GM23338 (cell line): Measurements from ENCODE around the gene NT5M. TPM values are rescaled to one million over a fixed set of nuclear protein-coding genes. Genes with fewer than 3 reads are reported as not detected.

Source experiments
- CREB1 ChIP-seq: fragments of 250-450 bp; sonication (Bioruptor Pico); IDR thresholded peaks from 2 replicates; pipeline ENCODE4 v1.5.0; 2020; ENCODE audit warnings: low read depth, mild to moderate bottlenecking, moderate library complexity
- CTCF ChIP-seq, 2 experiments: fragments of 200-600 bp in 1 of 2; sonication (generic) in 1 of 2; conservative IDR thresholded peaks; 2 replicates each; pipeline versions ENCODE4 v1.5.1 to v1.6.1; 2016 to 2017; ENCODE audit warnings: antibody characterized with exemption in 2 of 2, low read depth in 2 of 2, mild to moderate bottlenecking in 2 of 2, moderate library complexity in 1 of 2
- ETS1 ChIP-seq: IDR thresholded peaks from 2 replicates; pipeline ENCODE4 v1.6.1; 2016; ENCODE audit warnings: antibody characterized with exemption
- NANOG ChIP-seq: IDR thresholded peaks from 2 replicates; pipeline ENCODE4 v1.6.1; 2016; ENCODE audit warnings: antibody characterized with exemption, borderline replicate concordance
- POLR2AphosphoS5 ChIP-seq: IDR thresholded peaks from 2 replicates; pipeline ENCODE4 v1.6.1; 2016; ENCODE audit warnings: antibody characterized with exemption, low read depth
- REST ChIP-seq: IDR thresholded peaks from one replicate; pipeline ENCODE4 v1.6.1; 2018; ENCODE audit warnings: antibody characterized with exemption; ENCODE audit not compliant: unreplicated experiment
- STAT1 ChIP-seq: IDR thresholded peaks from one replicate; pipeline ENCODE4 v1.6.1; 2016; ENCODE audit warnings: antibody characterized with exemption; ENCODE audit not compliant: unreplicated experiment
- ZNF114 ChIP-seq: fragments of 250-450 bp; sonication (Bioruptor Pico); IDR thresholded peaks from 2 replicates; pipeline ENCODE4 v1.5.0; 2020; ENCODE audit warnings: mild to moderate bottlenecking, moderate library complexity
- ZNF331 ChIP-seq: fragments of 250-450 bp; sonication (Bioruptor Pico); IDR thresholded peaks from 2 replicates; pipeline ENCODE4 v1.5.0; 2020; ENCODE audit warnings: low read depth, mild to moderate bottlenecking, moderate library complexity
- ZNF462 ChIP-seq: fragments of 250-450 bp; sonication (Bioruptor Pico); IDR thresholded peaks from 2 replicates; pipeline ENCODE4 v1.5.0; 2020; ENCODE audit warnings: mild to moderate bottlenecking, moderate library complexity
- polyA plus RNA-seq: library from polyadenylated mRNA; unstranded; fragments of >200 nt; fragmentation: Nextera tagmentation; extraction: Ambion mirVana; gene quantifications from 2 replicates; pipeline ENCODE4 v1.2.1, GENCODE V29; 2016
- total RNA-seq: library from RNA; depleted of rRNA; stranded (reverse); fragments of >200 nt; shearing (Covaris generic); gene quantifications from 2 replicates; pipeline ENCODE4 v1.2.3, GENCODE V29; 2014

NT5M gene
- total and polyA plus RNA-seq, 2 experiments from 2014 or later, result 6.0 to 10.6 TPM

- TF ChIP-seq ZNF462 (CRISPR knock-in tag) (no peak), CTCF (conservative IDR thresholded peaks at IDR 0.05; ENCODE audit: low read depth in 2 of 2) (no peak), REST (no peak), NANOG (no peak), POLR2AphosphoS5 (no peak), STAT1 (no peak), ZNF331 (CRISPR knock-in tag) (no peak), ZNF114 (CRISPR knock-in tag) (no peak), CREB1 (CRISPR knock-in tag) (no peak), ETS1 (no peak)
These were observed 21.4 kb downstream of the NT5M start (continued) for GRCh38 chr17:17324616-17325015.
